AG09309 (cell line): ENCODE measurements around the gene CLCN5.

Source experiments
- DNase-seq: peaks from one replicate; pipeline ENCODE4 v3.0.0-alpha.2; 2010; ENCODE audit warnings: low read depth
- H3K4me3 ChIP-seq: 2 replicates; pipeline ENCODE4 v1.5.1; 2011; ENCODE audit warnings: mild to moderate bottlenecking, low read depth, low read length, moderate library complexity; ENCODE audit not compliant: control insufficient read depth
- TF ChIP-seq, protein P1 (sequence below): IDR thresholded peaks from 2 replicates; pipeline ENCODE4 v1.5.1; 2011; ENCODE audit warnings: mild to moderate bottlenecking, low read depth, low read length, inconsistent platforms; ENCODE audit not compliant: insufficient read depth, control insufficient read depth; ENCODE audit errors: missing control alignments

Gene CLCN5

DNA sequence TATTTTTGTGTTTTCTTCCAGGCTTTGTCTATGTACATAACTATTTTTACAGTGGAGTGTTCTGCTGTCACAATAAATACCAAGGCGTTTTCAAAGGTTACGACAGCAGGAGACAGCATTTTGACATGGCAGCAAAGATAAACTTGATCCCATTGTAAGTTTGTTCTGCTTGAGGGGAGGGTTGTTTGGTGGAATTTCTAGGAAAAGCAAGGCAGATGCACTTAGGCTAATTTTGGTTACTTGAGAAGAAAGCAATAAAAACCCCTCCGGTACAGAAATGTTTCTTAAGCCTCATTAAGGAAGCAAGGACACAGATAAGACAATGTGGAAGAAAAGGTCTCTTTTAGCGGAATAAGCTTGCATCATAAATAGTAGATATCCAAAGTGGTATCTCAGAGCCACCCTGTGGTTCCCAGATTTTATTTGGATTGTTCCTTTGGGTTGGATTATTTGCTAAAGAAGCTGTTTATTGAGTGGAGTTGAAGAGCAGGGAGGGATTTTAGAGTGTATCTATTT is 54.3 kb downstream of the CLCN5 start:
- TF ChIP-seq, protein P1, sequence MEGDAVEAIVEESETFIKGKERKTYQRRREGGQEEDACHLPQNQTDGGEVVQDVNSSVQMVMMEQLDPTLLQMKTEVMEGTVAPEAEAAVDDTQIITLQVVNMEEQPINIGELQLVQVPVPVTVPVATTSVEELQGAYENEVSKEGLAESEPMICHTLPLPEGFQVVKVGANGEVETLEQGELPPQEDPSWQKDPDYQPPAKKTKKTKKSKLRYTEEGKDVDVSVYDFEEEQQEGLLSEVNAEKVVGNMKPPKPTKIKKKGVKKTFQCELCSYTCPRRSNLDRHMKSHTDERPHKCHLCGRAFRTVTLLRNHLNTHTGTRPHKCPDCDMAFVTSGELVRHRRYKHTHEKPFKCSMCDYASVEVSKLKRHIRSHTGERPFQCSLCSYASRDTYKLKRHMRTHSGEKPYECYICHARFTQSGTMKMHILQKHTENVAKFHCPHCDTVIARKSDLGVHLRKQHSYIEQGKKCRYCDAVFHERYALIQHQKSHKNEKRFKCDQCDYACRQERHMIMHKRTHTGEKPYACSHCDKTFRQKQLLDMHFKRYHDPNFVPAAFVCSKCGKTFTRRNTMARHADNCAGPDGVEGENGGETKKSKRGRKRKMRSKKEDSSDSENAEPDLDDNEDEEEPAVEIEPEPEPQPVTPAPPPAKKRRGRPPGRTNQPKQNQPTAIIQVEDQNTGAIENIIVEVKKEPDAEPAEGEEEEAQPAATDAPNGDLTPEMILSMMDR: no peak
- no peak overlapping the region for H3K4me3 ChIP-seq
- DNase-seq: no peak

DNA sequence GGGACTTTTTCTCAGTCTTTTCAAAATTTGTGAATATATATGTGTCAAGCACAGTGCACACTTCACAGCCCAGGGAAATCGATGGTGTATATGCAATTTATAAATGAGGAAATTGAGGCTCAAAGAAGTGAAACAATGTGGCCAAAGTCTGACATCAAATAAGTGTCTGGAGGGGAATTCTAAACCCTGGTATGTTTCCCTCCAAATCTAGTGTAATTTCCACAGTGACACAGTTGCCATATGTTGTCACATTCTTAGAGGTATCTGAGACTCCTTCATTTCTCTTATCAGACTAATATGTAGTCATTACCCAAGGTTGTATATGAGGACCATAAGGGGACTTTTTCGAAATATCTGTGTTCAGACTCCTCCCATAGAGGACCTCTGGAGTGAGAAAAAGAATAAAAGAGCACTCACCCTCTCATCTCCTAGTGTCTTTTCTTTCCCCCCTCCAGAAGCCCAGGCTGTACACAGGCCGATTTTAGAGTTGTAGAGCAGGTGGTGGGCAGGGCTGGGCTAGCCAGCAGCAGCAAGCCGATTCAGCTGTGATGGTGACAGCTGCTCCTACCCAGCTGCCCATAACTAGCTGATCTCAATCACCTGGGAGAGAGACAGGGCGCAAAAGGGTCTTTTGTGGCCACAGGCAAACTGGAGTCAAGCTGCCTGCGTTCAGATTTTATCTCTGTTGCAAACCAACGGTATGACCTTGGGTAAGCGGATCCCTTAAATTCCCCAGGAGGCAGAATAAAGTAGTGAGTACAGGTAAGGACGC is 55.1 kb downstream of the CLCN5 start:
- no peak overlapping the region for H3K4me3 ChIP-seq
- DNase-seq: no peak
- TF ChIP-seq, protein P1: no peak

DNA sequence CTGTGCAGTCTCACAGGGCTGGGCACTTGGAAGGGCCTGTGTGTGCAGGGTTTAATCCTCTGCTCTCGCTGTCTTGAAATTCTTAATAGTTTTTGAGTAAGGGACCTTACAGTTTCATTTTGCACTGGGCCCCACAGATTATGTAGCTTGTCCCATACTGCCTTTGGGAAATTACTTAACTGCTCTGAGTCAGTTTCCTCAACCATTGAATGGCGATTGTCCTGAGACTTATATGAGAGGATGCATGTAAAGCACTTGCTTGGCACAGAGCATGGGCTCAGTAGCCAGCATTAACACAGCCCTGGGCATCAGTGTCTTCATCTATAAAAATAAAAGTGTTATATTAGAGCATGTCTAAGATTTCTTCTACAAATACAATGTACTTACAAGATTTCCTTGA is 55.8 kb downstream of the CLCN5 start:
- TF ChIP-seq, protein P1: no peak
- H3K4me3 ChIP-seq: no peak overlapping the region
- no peak for DNase-seq

DNA sequence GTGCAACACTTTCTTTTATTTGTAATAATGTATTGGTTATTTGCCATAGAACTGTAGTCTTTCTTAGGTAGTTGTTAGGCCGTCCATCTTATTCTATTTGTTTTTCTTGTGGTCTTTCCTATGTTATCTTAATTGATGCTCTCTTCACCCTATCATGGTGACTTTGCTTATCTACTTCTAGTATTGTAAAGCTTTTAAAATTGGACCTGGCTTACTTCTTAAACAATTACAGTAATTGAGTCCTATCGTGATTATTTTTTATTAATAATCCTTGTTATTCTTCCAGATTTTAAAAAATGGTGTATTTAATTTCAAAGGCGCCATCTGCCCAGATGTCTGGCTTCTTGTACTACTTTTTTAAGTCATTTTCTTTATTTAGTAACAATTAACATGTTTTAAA is 63.7 kb downstream of the CLCN5 start:
- TF ChIP-seq, protein P1: no peak
- no peak for DNase-seq
- no peak overlapping the region for H3K4me3 ChIP-seq

DNA sequence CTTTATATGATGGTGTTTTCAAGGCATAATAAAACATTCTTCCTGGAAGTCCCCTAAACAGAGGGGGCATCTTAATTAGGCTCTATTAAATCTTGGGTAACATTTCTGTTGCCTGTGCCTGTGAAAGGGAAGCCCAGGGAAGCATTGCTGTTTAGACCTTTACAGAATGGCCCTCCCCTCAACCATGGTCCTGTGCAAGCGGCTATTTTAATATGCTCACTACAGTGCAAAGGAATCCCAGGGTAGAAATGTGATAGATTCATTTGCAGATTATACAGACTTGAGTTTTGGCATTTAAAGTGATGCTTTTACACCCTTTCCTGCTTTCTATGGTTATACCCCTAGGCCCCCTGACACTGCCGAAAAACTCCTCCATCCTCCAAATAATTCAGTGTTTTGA is 65.3 kb downstream of the CLCN5 start:
- TF ChIP-seq, protein P1: no peak
- no peak for DNase-seq

DNA sequence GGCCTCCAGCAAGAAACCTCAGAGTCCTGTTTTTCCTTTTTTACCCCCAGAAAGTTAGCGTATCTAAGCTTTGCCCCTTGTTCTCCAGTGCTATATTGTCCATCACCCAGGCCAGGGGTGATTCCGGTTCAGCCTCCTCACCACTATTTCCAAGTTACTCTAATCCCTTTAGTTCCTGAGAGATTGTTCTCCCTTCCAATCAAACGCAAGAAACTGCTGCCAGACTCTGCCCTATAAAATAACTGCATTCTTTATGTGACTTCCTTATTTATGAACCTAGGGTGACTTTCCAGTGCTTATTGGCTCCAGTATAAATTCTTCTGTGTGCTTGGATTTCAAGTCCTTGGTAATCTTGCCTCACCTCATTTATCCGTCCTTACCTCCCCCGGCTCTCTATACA is 65.7 kb downstream of the CLCN5 start:
- TF ChIP-seq, protein P1: no peak
- no peak overlapping the region for H3K4me3 ChIP-seq
- DNase-seq: no peak

More for the DNA sequence above, 65.3 kb downstream of the CLCN5 start:
- H3K4me3 ChIP-seq: no peak overlapping the region
